ENCODE data around the gene ARID1B.
A peak's percentile ranks its signal among the peaks of the same experiment; 100 is the strongest.

Gene ARID1B

GRCh38 chr6:156996265-156996664 is 219.1 kb downstream of the ARID1B start:
- DNase-seq = no peak

- no peak for DNase-seq
Observed at GRCh38 chr6:156998794-156999330, 221.7 kb downstream of the ARID1B start.

- no peak for DNase-seq
Observed at GRCh38 chr6:156999762-157000161, 222.6 kb downstream of the ARID1B start.

DNA sequence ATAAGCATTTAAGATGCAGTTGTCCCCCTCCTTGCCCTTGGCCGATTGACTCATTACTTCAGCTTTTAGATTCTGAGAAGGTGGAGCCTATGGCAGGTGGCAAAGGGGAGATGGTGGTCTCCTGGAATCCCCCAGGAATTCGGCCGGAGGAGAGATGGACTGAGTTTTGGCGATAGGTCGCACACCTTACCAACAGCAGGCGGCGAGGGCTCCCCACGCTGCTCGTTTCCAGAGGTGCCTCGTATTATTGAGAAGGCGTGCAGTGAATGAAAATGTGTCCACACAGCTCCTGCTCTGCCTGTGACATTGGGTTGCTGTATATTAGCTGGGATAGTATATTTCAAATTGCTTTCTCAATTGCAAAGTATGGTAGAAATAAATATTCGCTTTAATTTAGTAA is 224.5 kb downstream of the ARID1B start:
- DNase-seq = no peak

GRCh38 chr6:157002774-157003173 is 225.6 kb downstream of the ARID1B start:
- DNase-seq = no peak

DNA sequence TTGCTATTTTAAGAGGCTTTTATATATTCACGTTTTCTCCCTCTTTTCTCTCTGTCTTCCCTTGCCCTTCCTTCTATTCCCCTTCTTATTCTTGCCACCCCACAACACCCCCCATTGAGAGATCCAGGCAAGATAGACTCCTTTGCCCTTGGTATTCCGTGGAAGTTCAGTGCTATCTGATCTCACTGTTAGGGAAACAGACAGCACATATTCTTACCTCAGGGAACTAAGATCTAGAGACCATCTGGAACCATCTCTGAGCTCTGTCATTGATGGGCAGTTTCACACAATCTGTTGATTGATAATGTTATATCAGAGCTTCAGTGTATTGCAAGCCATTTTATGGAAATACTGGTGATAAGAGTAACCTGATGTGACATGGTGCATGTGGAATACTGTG is 228.8 kb downstream of the ARID1B start:
- DNase-seq = no peak

GRCh38 chr6:157008568-157008967 is 231.4 kb downstream of the ARID1B start:
- DNase-seq = no peak

DNA sequence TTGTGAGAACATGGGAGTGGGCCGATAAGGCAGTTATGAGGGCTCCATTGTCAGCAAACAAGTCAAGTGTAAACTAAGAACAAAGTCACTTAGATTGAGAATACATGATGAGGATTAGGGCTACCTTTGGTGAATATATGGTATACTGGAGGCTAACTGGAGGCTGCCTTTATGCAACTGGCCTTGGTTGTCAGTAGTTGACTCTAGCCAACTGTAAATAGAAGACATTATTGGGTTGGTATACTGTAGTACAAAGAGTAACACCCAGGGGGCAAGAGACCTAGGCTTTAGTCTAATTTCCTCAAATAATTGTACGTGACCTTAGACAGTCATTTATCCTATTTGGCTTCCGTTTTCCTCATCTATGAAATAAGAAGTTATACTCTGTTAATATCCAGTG is 235.2 kb downstream of the ARID1B start:
- no peak for DNase-seq

DNA sequence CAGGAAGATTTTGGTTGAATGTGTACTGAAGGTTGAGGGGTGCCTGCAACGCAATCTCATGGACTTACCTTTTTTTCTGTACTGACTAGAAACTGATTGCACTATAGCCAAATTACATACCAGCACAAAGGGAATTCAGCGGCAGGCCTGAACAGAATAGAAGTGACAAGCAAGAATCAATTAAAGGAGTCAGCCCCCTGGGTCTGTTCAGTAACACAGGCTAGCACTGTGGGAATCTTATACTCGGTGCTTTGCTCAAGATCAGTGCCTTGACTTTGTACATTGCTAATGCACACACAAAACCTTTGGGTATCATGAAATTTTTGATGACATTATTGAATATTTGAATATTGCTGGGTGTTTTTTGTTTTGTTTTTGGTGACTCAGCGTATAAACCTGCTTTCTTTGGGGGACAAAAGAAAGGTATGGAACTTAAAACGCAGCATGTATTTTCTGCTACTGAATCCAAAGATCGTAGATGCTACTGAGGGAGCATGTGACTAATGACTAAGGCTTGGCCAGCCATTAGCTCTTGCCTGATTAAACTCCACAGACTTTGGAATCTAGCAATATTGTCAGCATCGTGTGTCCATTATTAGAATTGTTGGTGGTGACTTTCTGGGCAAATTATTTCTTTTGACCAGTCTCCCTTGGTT is 236.6 kb downstream of the ARID1B start:
- DNase-seq = no peak

DNA sequence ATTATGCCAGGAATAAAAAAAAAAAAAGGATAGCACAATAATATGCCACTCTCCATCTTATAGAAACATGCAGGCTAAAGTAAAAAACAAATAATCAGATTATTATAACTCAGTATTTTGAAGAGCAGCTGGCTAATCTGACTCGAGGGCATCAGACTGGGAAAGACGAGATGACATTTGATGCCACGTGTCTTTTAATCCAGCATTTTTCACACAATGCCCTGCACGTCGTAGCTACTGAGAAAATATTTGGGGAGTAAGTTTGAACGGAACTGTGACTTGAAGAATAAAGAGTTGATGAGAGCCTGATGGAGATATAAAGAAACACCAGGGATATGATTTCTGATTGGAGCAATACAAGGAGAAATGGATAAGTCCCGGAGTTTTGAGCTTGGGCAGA is 237.7 kb downstream of the ARID1B start:
- no peak for DNase-seq

- DNase-seq = no peak
Observed at GRCh38 chr6:157017022-157017421, 239.8 kb downstream of the ARID1B start.

DNA sequence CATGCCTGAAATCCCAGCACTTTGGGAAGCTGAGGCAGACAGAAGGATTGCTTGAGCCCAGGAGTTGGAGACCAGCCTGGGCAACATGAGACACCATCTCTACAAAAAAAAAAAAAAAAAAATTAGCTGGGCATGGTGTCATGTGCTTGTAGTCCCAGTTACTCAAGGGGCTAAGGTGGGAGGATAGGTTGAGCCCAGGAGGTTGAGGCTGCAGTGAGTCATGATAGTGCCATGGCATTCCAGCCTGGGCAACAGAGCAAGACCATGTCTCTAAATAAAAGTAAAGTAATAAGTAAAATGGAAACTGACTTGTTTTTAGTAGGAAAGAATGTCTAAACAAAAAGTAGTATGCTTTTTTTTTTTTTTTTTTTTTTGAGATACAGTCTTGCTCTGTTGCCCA is 240.7 kb downstream of the ARID1B start:
- peak; percentile 36 for DNase-seq

DNA sequence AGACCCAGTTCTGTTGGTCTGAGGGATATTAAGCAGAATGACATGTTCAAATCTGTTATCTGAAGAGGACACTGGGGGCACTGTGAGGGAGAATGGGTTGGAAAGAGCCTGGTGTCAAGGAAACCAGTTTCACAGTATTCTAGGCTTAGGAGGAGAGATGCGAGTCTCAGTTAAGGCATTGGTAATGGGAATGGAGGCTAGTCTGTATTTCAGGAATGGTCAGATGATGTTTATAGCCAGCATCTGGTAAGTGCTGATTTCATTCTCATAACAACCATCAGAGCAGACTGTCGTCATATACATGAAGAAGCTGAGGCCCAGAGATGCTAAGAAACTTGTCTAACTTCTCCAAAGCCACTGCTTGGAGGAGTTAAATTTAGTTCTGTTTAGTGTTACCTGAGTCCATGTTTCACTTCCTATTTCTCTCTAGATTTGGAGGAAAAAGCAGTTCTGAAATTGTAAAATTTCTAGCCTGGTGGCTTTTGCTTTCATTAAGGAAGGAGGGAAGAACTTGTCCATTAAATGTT is 242.0 kb downstream of the ARID1B start:
- DNase-seq = peak; percentile 39

DNA sequence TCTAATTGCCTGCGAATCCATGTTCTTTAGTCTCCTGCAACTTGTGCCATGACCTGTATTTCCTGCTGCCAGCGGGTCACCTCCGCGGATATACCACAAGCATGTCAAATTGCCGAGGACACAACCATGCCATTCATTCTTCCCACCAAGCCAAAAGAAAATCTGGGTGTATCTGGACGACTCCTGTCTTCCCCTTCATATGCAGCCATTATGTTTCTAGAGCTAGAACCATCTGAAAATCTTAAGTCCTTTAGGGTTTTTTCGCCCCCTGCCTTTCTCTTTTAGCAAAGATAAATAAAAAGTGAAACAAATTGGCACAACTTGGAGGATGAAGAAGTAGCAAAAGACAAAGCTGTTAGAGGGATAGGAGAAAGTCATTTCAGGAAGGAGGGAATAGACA is 242.6 kb downstream of the ARID1B start:
- peak; percentile 39 for DNase-seq

GRCh38 chr6:157020398-157020797 is 243.2 kb downstream of the ARID1B start:
- DNase-seq = peak; percentile 34

DNA sequence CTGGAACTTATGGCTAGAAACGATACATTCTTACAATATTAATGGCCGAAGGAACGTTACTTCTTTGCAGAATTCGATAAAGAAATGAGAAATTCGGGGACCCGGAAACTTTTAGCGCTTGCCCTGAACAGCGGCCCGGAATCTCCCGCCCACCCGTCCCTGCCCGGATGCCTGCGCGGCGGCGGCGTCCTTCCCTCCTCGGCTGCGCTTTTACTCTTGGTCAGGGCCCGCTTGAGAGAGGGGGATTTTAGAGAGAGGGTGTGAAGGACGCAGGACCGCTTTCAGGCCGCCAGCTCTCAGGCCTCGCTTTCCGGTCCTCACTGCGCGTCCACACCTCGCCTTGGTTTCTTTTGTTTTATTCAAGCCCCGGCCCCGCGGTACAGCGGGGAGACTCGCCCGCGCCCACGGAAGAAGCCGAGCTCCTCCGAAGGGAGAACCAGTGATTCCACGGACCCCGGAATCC is 243.7 kb downstream of the ARID1B start:
- peak; percentile 72 for DNase-seq

GRCh38 chr6:157021344-157021992 is 244.3 kb downstream of the ARID1B start:
- peak; percentile 93 for DNase-seq

- peak; percentile 87 for DNase-seq
Observed at GRCh38 chr6:157021993-157022740, 245.0 kb downstream of the ARID1B start.

DNA sequence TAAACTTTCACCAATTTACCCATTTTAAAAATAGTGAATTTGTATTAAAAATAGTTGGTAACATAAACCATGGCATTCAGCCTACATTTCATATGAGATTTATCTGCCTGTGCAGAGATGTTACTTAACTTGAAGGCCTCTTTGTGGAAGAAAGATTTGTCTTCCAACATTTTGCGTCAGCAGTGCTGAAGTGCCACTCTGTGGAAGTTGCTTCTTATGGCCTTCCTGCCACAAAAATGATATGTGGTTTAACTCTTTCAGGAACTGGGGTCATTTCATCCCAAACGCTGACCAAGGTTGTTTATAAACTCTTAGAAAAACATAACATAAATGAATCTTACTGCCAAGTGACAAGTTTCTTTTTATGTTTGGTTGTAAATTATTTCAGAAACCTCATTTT is 246.8 kb downstream of the ARID1B start:
- DNase-seq = no peak

GRCh38 chr6:157024745-157025144 is 247.6 kb downstream of the ARID1B start:
- DNase-seq = no peak

GRCh38 chr6:157025437-157025836 is 248.3 kb downstream of the ARID1B start:
- DNase-seq = peak; percentile 23

GRCh38 chr6:157029980-157030690 is 253.0 kb downstream of the ARID1B start:
- no peak for DNase-seq

DNA sequence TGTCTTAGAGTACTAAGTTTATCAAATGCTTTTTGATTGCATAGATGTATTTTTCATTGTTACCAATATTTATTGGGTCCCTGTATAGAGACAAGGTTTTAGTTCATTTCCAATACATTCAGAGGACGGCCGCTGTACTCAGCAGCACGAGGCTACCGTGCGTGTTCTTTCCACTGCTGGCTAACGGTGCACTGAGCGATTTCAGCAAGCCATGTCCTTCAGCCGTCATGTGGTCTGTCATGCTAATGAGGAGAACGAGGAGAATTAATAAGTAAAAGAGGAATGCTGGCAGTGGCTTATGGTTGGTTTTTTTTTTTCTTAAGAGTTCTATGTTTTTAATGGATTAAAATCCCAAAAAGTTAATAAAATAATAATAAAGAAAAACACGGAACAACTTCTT is 253.6 kb downstream of the ARID1B start:
- no peak for DNase-seq

All from EL (cell line).